ENCODE data around the gene ABCF1.
"Not testable (repeated sequence)": the region's sequence is repeated elsewhere in the genome, so short reads cannot be mapped to it uniquely, and the experiment has no call there.

ABCF1 gene

GRCh38 chr6:30578051-30578450, 6.8 kb downstream of the ABCF1 start:
- Mint-ChIP-seq H3K27ac (peak overlapping the region; percentile 41), H3K4me3 (no peak overlapping the region), H3K4me1 (peaks cover 44% of the 10 kb centered on the region), H3K27me3 (no peaks in the 10 kb centered on the region), H3K36me3 (peaks cover 29% of the 10 kb centered on the region), H3K9me3 (no peaks in the 10 kb centered on the region)

GRCh38 chr6:30583921-30584320, 12.7 kb downstream of the ABCF1 start:
- H3K9me3 Mint-ChIP-seq, result no peaks in the 10 kb centered on the region
- no peak overlapping the region for H3K27ac Mint-ChIP-seq
- H3K27me3 Mint-ChIP-seq, result no peaks in the 10 kb centered on the region
- H3K4me3 Mint-ChIP-seq, result no peak overlapping the region
- peaks cover 17% of the 10 kb centered on the region for H3K36me3 Mint-ChIP-seq
- H3K4me1 Mint-ChIP-seq, result no peaks in the 10 kb centered on the region

- H3K27me3 Mint-ChIP-seq, result no peaks in the 10 kb centered on the region
- H3K4me1 Mint-ChIP-seq, result peaks cover 16% of the 10 kb centered on the region
- H3K36me3 Mint-ChIP-seq, result peaks cover 23% of the 10 kb centered on the region
- no peaks in the 10 kb centered on the region for H3K9me3 Mint-ChIP-seq
- H3K4me3 Mint-ChIP-seq, result no peak overlapping the region
- no peak overlapping the region for H3K27ac Mint-ChIP-seq
These were observed 18.6 kb downstream of the ABCF1 start for GRCh38 chr6:30589754-30590358.

- no peaks in the 10 kb centered on the region for H3K9me3 Mint-ChIP-seq
- peak overlapping the region; percentile 72 for H3K27ac Mint-ChIP-seq
- H3K27me3 Mint-ChIP-seq, result no peaks in the 10 kb centered on the region
- H3K4me3 Mint-ChIP-seq, result no peak overlapping the region
- H3K4me1 Mint-ChIP-seq, result peaks cover 16% of the 10 kb centered on the region
- peaks cover 25% of the 10 kb centered on the region for H3K36me3 Mint-ChIP-seq
These were observed 19.3 kb downstream of the ABCF1 start for GRCh38 chr6:30590509-30590908.

- H3K36me3 Mint-ChIP-seq, result peaks cover 23% of the 10 kb centered on the region
- H3K27ac Mint-ChIP-seq, result peak overlapping the region; percentile 72
- H3K4me1 Mint-ChIP-seq, result peaks cover 16% of the 10 kb centered on the region
- H3K27me3 Mint-ChIP-seq, result no peaks in the 10 kb centered on the region
- H3K4me3 Mint-ChIP-seq, result no peak overlapping the region
- H3K9me3 Mint-ChIP-seq, result no peaks in the 10 kb centered on the region
These were observed 19.8 kb downstream of the ABCF1 start for GRCh38 chr6:30591008-30591407.

- no peaks in the 10 kb centered on the region for H3K27me3 Mint-ChIP-seq
These were observed 21.0 kb downstream of the ABCF1 start for GRCh38 chr6:30592287-30592686.

GRCh38 chr6:30597315-30598144, 26.3 kb downstream of the ABCF1 start:
- not testable (repeated sequence) for H3K27me3 Mint-ChIP-seq, H3K9me3 Mint-ChIP-seq, H3K4me3 Mint-ChIP-seq, H3K36me3 Mint-ChIP-seq
- Mint-ChIP-seq H3K27ac (peak overlapping the region; percentile 1), H3K4me1 (peaks cover 20% of the 10 kb centered on the region)

More at GRCh38 chr6:30592287-30592686, 21.0 kb downstream of the ABCF1 start:
- Mint-ChIP-seq H3K9me3 (no peaks in the 10 kb centered on the region), H3K36me3 (peaks cover 20% of the 10 kb centered on the region), H3K27ac (peak overlapping the region; percentile 66), H3K4me1 (peaks cover 18% of the 10 kb centered on the region), H3K4me3 (no peak overlapping the region)

- no peak overlapping the region for H3K4me3 Mint-ChIP-seq
- peaks cover 15% of the 10 kb centered on the region for H3K36me3 Mint-ChIP-seq
- H3K27ac Mint-ChIP-seq, result no peak overlapping the region
- no peaks in the 10 kb centered on the region for H3K9me3 Mint-ChIP-seq
- H3K4me1 Mint-ChIP-seq, result peaks cover 26% of the 10 kb centered on the region
- H3K27me3 Mint-ChIP-seq, result no peaks in the 10 kb centered on the region
These were observed 27.8 kb downstream of the ABCF1 start for GRCh38 chr6:30598912-30599624.

GRCh38 chr6:30599625-30600324, 28.5 kb downstream of the ABCF1 start:
- Mint-ChIP-seq H3K4me3 (no peak overlapping the region), H3K27ac (no peak overlapping the region), H3K9me3 (no peaks in the 10 kb centered on the region), H3K36me3 (peaks cover 15% of the 10 kb centered on the region), H3K27me3 (no peaks in the 10 kb centered on the region), H3K4me1 (peaks cover 27% of the 10 kb centered on the region)

GRCh38 chr6:30600451-30600961, 29.3 kb downstream of the ABCF1 start:
- no peak overlapping the region for H3K4me3 Mint-ChIP-seq
- no peaks in the 10 kb centered on the region for H3K27me3 Mint-ChIP-seq
- peaks cover 15% of the 10 kb centered on the region for H3K36me3 Mint-ChIP-seq
- no peaks in the 10 kb centered on the region for H3K9me3 Mint-ChIP-seq
- H3K4me1 Mint-ChIP-seq, result peaks cover 29% of the 10 kb centered on the region
- no peak overlapping the region for H3K27ac Mint-ChIP-seq

GRCh38 chr6:30601436-30601814, 30.2 kb downstream of the ABCF1 start:
- no peak overlapping the region for H3K27ac Mint-ChIP-seq
- no peak overlapping the region for H3K4me3 Mint-ChIP-seq
- H3K36me3 Mint-ChIP-seq, result peaks cover 19% of the 10 kb centered on the region

DNA sequence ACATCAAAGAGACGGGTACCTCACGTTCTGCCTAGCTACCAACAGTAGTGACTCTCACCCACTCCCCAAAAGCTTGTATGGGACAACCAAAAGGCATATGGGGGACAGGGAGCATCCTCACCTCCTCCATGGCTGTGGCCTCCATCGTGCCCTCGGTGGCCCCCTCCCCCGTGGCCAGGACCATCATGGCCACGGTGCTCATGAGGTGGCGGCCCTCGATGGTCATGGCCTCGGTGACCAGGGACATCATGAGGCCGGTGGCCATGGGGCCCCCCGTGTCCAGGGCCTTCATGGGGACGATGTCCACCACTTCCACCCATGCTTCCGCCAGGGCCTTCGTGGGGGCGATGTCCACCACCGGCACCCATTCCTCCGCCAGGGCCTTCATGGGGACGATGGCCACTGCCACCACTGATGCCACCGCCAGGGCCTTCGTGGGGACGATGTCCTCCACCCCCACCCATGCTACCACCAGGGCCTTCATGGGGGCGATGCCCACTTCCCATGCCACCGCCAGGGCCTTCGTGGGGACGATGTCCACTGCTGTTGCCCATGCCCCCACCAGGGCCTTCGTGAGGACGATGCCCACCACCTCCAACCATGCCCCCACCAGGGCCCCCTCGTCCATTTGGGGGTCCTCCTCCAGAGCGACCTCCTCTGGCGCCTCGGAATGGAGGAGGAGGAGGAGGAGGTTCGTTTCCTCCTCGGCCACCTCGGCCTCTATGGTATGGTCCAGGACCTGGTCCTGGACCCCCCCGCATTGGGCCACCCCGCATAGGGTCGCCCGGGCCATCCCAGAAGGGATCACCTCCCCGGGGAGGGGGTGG, 30.8 kb downstream of the ABCF1 start:
- Mint-ChIP-seq H3K36me3 (peaks cover 23% of the 10 kb centered on the region), H3K4me1 (peaks cover 40% of the 10 kb centered on the region), H3K27me3 (no peaks in the 10 kb centered on the region), H3K27ac (no peak overlapping the region), H3K4me3 (no peak overlapping the region), H3K9me3 (no peaks in the 10 kb centered on the region)

More at GRCh38 chr6:30601436-30601814, 30.2 kb downstream of the ABCF1 start:
- Mint-ChIP-seq H3K9me3 (no peaks in the 10 kb centered on the region), H3K4me1 (peaks cover 35% of the 10 kb centered on the region), H3K27me3 (no peaks in the 10 kb centered on the region)

DNA sequence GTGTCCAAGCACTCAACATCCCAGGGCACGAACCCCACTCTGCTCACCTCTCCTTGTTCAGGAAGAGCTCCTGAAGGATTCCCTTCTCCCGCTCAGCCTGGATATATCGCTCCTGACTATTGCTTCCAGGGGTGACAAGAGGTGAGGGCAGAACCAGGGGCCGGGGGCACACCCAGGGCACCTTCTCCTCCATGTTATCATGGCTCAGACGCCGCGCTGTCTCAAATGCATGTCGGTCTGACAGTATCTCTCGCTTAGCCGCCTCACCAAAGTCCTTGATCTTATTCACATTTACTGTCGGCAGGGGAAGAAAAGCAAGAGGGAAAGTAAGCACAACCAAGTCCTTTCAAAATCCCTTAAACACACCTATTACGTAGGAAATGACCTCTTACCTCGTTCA, 32.7 kb downstream of the ABCF1 start:
- Mint-ChIP-seq H3K4me1 (peaks cover 47% of the 10 kb centered on the region), H3K9me3 (no peaks in the 10 kb centered on the region), H3K27me3 (no peaks in the 10 kb centered on the region), H3K27ac (no peak overlapping the region), H3K36me3 (peaks cover 29% of the 10 kb centered on the region), H3K4me3 (no peak overlapping the region)

DNA sequence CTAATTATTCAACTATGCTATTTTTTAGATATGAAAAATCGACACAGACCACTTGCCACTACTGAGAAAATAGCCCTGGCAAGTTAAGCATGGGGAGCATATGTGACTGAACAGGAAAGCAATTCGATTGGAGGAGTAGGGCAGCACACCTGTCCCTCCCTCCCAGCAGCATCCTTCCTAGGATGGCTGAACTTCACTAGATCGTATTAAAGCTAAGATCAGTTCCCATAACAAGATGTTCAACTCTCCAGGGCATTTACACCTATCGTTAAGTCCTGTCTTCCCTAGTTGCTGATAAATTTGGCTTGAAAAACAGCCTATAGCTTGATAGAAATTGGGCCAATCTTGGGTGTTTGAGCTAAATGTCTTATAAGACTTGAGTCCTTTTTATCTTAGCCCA, 38.8 kb downstream of the ABCF1 start:
- Mint-ChIP-seq H3K36me3 (peaks cover 38% of the 10 kb centered on the region), H3K27me3 (no peaks in the 10 kb centered on the region), H3K4me1 (peaks cover 80% of the 10 kb centered on the region), H3K4me3 (no peak overlapping the region), H3K9me3 (no peaks in the 10 kb centered on the region), H3K27ac (peak overlapping the region; percentile 82)
